Activated naive CD8-positive, alpha-beta T cell treated with anti-CD3 and anti-CD28 coated beads, Interleukin-2, amount 10 ng/mL, durations not matched to agents 7 days and 5 days (primary cell): ENCODE measurements around the gene THOC6. TPM values are rescaled to one million over a fixed set of nuclear protein-coding genes. Genes with fewer than 3 reads are reported as not detected.

Experiments
- ATAC-seq: fragments of 150-1000 bp; cut with Tn5 transposase; one replicate; pipeline ENCODE4 v1.10.0; 2021; ENCODE audit warnings: low read depth, moderate library complexity
- POLR2A ChIA-PET: fragments of 350-600 bp; sonication (Branson Sonifier 250); formaldehyde crosslinking; loops from one replicate; lab custom pipeline; 2021; ENCODE audit warnings: antibody characterized with exemption; lab: Charles Lee
- DNase-seq: peaks from one replicate; pipeline ENCODE4 v3.0.0; 2021
- H3K27ac Mint-ChIP-seq: one replicate; pipeline ENCODE4 v1.8.0; 2022; ENCODE audit warnings: mild to moderate bottlenecking, mixed read lengths
- H3K27me3 Mint-ChIP-seq: one replicate; pipeline ENCODE4 v1.8.0; 2022; ENCODE audit warnings: mild to moderate bottlenecking, moderate library complexity, mixed read lengths
- H3K36me3 Mint-ChIP-seq: one replicate; pipeline ENCODE4 v1.8.0; 2021; ENCODE audit warnings: mild to moderate bottlenecking, mixed read lengths
- H3K4me1 Mint-ChIP-seq: one replicate; pipeline ENCODE4 v1.8.0; 2021; ENCODE audit warnings: mixed read lengths
- H3K4me3 Mint-ChIP-seq: one replicate; pipeline ENCODE4 v1.8.0; 2022; ENCODE audit warnings: mild to moderate bottlenecking, moderate library complexity, mixed read lengths
- H3K9me3 Mint-ChIP-seq: one replicate; pipeline ENCODE4 v1.8.0; 2021; ENCODE audit warnings: mixed read lengths
- total RNA-seq, 2 experiments: library from RNA; stranded (reverse); gene quantifications; one replicate each; pipeline ENCODE4 v1.2.3, GENCODE V29; 2021

THOC6 gene
- total RNA-seq, 2 experiments from 2014 or later = 36.3 to 36.9 TPM

GRCh38 chr16:3058139-3059030 lies 34.5 kb downstream of the THOC6 start:
- Mint-ChIP-seq H3K27me3 (no peaks in the 10 kb centered on the region), H3K4me3 (peak overlapping the region; percentile 93), H3K36me3 (peaks cover 42% of the 10 kb centered on the region), H3K4me1 (peaks cover 59% of the 10 kb centered on the region), H3K9me3 (no peaks in the 10 kb centered on the region), H3K27ac (peak overlapping the region; percentile 94)
- DNase-seq (peak; percentile 77), ATAC-seq (peak; percentile 41)
- POLR2A ChIA-PET = interaction anchor here (0.6 to 6.5 kb wide), 22 partner anchors 9 to 100 kb away, joined by 3 to 131 read pairs (median 6); partner anchors contain the start of genes HCFC1R1, IL32, MMP25 and THOC6

DNA sequence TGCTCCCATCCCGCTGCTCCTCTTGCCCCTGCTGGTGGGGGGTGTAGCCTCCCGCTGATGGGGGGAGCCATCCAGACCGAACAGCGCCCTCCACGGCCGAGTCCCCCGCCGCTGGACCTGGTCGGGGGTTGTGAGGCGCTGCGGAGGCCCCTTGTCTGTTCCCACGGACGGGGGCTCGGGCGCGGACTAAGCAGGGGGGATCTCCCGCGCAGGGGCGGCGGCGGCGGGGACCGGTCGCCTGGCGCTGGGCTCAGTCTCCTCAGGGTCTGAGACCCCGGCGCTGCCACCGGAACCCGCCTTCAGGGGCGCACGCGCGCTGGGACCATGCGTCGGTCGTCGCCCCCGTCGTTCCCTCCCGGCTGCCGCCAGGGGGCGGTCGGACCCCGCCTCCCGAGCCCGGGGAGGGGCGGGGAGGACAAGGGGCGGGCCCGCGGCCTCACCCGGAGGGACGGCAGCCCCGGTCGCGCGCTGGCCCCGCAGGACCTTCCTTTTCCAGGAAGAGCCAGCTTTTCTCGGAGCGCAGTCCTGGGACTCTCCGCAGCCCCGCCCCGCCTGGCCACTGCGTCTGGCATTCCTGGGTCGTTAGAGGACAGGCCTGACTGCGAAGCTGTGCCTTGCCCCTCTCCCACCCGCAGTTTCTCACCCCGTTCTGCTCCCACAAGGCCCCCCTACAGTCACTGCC lies 35.3 kb downstream of the THOC6 start:
- Mint-ChIP-seq H3K27me3 (no peaks in the 10 kb centered on the region), H3K36me3 (peaks cover 37% of the 10 kb centered on the region), H3K27ac (peak overlapping the region; percentile 91), H3K9me3 (no peaks in the 10 kb centered on the region), H3K4me1 (peaks cover 57% of the 10 kb centered on the region), H3K4me3 (peak overlapping the region; percentile 93)
- POLR2A ChIA-PET = interaction anchor here (0.7 to 6.5 kb wide), 24 partner anchors 8 to 99 kb away, joined by 3 to 131 read pairs (median 6); partner anchors contain the start of genes HCFC1R1, IL32, MMP25 and THOC6
- ATAC-seq (peak; percentile 69), DNase-seq (peak; percentile 99)

DNA sequence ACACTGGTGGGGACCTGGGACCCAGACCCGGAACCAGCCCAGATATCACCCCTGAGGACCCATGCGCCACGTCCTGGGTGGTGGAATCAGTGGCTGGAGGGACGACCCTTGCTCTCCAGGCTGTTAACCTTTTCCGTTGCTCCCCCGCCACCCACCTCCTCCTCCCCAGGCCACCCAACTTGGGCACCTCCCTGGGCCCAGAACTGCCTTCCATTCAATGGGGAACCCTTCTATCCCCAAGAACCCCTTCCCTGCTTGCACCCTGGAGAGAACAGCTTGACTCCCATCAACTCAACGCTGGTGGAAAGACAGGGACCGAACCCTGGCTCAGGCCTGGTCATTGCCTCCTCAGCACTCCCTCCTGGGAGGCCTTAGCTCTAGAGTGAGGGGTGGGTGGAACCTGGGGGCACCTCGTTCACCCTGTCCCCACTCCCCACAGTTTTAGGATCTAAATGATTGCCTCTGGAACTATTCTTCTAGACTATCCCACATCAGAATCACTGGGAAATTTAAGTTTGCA lies 35.9 kb downstream of the THOC6 start:
- H3K27ac Mint-ChIP-seq = peak overlapping the region; percentile 89
- H3K36me3 Mint-ChIP-seq = peaks cover 34% of the 10 kb centered on the region
- H3K4me1 Mint-ChIP-seq = peaks cover 57% of the 10 kb centered on the region
- H3K9me3 Mint-ChIP-seq = no peaks in the 10 kb centered on the region
- peak overlapping the region; percentile 82 for H3K4me3 Mint-ChIP-seq
- H3K27me3 Mint-ChIP-seq = no peaks in the 10 kb centered on the region
- no peak for DNase-seq
- ATAC-seq = no peak
- POLR2A ChIA-PET = interaction anchor here (0.7 to 6.5 kb wide), 13 partner anchors 8 to 98 kb away, joined by 3 to 131 read pairs (median 7); partner anchors contain the start of genes IL32, MMP25 and ZNF213

- no peak for ATAC-seq
- POLR2A ChIA-PET = interaction anchor here (1.1 to 6.5 kb wide), 10 partner anchors 7 to 79 kb away, joined by 3 to 131 read pairs (median 20); partner anchors contain the start of genes IL32 and MMP25
- peaks cover 32% of the 10 kb centered on the region for H3K36me3 Mint-ChIP-seq
- peaks cover 53% of the 10 kb centered on the region for H3K4me1 Mint-ChIP-seq
- DNase-seq = no peak
- no peaks in the 10 kb centered on the region for H3K27me3 Mint-ChIP-seq
- peak overlapping the region; percentile 82 for H3K4me3 Mint-ChIP-seq
- no peaks in the 10 kb centered on the region for H3K9me3 Mint-ChIP-seq
- H3K27ac Mint-ChIP-seq = peak overlapping the region; percentile 89
Observed at GRCh38 chr16:3060339-3061127, 36.7 kb downstream of the THOC6 start.

DNA sequence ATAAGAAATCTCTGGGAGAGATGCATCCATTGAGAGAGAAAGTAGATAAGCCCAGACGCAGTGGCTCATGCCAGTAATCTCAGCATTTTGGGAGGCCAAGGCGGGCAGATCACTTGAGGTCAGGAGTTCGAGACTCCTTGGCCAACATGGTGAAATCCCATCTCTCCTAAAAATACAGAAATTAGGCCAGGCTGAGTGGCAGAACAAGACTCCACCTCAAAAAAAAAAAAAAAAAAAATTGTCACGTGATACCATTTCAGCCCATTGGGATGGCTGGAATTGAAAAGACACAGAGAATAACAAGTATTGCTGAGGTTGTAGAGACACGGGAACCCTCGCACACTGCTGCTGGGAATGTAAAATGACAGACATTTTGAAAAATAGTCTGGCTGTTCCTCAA lies 38.7 kb downstream of the THOC6 start:
- Mint-ChIP-seq H3K27me3 (no peaks in the 10 kb centered on the region), H3K9me3 (no peaks in the 10 kb centered on the region), H3K36me3 (peaks cover 35% of the 10 kb centered on the region), H3K4me3 (no peak overlapping the region), H3K27ac (no peak overlapping the region), H3K4me1 (peaks cover 39% of the 10 kb centered on the region)
- ATAC-seq (no peak), DNase-seq (no peak)
- POLR2A ChIA-PET = interaction anchor here (1.0 to 8.2 kb wide), 6 partner anchors 13 to 72 kb away, joined by 3 to 143 read pairs (median 32); partner anchors contain the start of gene ZNF213

- POLR2A ChIA-PET = interaction anchor here (1.0 to 8.7 kb wide), 7 partner anchors 6 to 71 kb away, joined by 3 to 143 read pairs (median 57); partner anchors contain the start of gene ZNF213
- Mint-ChIP-seq H3K36me3 (peaks cover 43% of the 10 kb centered on the region), H3K4me1 (peaks cover 42% of the 10 kb centered on the region), H3K9me3 (no peaks in the 10 kb centered on the region), H3K27me3 (no peaks in the 10 kb centered on the region), H3K27ac (peak overlapping the region; percentile 79), H3K4me3 (peak overlapping the region; percentile 43)
- no peak for ATAC-seq
- DNase-seq = no peak
Observed at GRCh38 chr16:3063625-3064386, 40.0 kb downstream of the THOC6 start.

DNA sequence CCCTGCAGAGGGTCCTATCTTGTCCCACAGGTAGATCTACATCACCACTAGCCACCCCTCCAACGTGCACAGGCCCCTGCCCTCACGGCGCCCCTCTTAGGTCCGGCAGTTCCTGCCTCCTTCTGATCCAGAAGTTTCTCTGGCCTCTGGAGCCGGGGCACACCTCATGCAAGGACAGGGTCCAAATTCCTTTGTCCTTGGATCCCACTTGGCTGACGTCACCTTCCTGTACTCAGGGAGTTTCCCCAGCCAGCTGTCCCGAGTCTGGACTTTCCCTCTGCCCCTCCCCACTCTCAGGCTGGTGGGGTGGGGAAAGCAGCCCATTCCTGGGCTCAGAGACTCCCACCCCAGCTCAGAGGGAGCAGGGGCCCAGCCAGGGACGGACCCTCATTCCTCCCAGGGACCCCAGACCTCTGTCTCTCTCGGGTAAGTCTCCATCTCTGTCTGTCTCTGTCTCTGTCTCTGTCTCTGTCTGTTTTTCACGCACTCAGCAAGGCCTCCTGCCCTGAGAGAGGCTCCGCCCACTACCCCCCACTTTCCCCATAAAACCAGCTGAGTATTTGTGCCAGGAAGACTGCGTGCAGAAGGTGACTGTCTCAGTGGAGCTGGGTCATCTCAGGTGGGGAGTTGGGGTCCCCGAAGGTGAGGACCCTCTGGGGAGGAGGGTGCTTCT lies 41.4 kb downstream of the THOC6 start, which contains the start of gene IL32:
Gene IL32 (plus strand): TSS at position 572 of the 673 bp plus-strand sequence. CDS start 172 bp downstream, outside the sequence.
- Mint-ChIP-seq H3K4me3 (peak within 1 kb of the TSS; percentile 98), H3K9me3 (no peaks in the 10 kb centered on the region), H3K27ac (peak within 1 kb of the TSS; percentile 98), H3K27me3 (no peaks in the 10 kb centered on the region), H3K4me1 (peaks cover 46% of the 10 kb centered on the region), H3K36me3 (peaks cover 54% of the 10 kb centered on the region)
- DNase-seq = peak; percentile 77
- POLR2A ChIA-PET = interaction anchor here (1.0 to 8.7 kb wide), 17 partner anchors 8 to 85 kb away, joined by 3 to 143 read pairs (median 11); partner anchors contain the start of genes ZNF213 and ZSCAN10
- peak; percentile 59 for ATAC-seq

DNA sequence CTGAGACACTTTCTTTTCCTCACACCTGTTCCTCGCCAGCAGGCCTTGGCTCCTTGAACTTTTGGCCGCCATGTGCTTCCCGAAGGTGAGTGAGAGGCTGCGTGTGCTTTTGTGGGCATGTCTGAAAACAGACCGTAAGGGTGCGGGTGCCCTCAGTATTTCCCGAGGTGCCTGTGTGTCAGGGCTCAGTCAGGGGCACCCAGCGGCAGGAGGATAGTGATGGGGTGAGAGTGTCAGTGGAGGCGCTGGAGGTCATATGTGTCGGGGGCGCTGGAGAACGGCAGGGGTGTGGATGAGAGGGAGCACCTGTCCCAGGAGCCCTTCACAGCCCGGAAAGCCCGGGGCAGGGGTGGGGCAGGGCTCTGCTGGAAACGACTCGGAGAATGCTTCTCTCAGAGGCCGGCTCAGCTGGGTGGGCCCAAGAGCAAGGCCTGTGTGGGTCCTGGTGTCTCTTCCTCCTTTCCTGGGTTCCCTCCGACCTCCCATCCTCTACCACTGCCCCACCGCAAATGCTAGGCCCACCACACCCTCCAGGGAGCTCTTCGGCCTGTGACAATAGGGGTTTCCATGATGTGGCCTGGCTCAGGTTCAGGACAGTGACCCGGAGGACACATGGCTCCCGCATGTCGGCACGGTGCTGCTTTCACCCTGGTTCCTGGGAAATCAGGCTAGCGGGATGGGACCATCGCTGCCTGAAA lies 42.1 kb downstream of the THOC6 start:
- H3K4me3 Mint-ChIP-seq = peak overlapping the region; percentile 98
- H3K4me1 Mint-ChIP-seq = peaks cover 48% of the 10 kb centered on the region
- DNase-seq = no peak
- POLR2A ChIA-PET = interaction anchor here (0.6 to 8.7 kb wide), 19 partner anchors 9 to 150 kb away, joined by 3 to 143 read pairs (median 11); partner anchors contain the start of genes TNFRSF12A, ZNF213 and ZSCAN10
- H3K36me3 Mint-ChIP-seq = peaks cover 50% of the 10 kb centered on the region
- peak overlapping the region; percentile 98 for H3K27ac Mint-ChIP-seq
- ATAC-seq = peak; percentile 9
- H3K27me3 Mint-ChIP-seq = no peaks in the 10 kb centered on the region
- H3K9me3 Mint-ChIP-seq = no peaks in the 10 kb centered on the region

GRCh38 chr16:3066440-3066748 lies 42.6 kb downstream of the THOC6 start:
- peaks cover 50% of the 10 kb centered on the region for H3K36me3 Mint-ChIP-seq
- peak overlapping the region; percentile 98 for H3K27ac Mint-ChIP-seq
- no peaks in the 10 kb centered on the region for H3K9me3 Mint-ChIP-seq
- ATAC-seq (no peak), DNase-seq (no peak)
- peaks cover 51% of the 10 kb centered on the region for H3K4me1 Mint-ChIP-seq
- H3K4me3 Mint-ChIP-seq = peak overlapping the region; percentile 98
- no peaks in the 10 kb centered on the region for H3K27me3 Mint-ChIP-seq
- POLR2A ChIA-PET = interaction anchor here (0.6 to 8.7 kb wide), 17 partner anchors 9 to 150 kb away, joined by 3 to 143 read pairs (median 11); partner anchors contain the start of gene ZSCAN10

- POLR2A ChIA-PET = interaction anchor here (1.3 to 8.7 kb wide), 6 partner anchors 7 to 67 kb away, joined by 6 to 143 read pairs (median 51); partner anchors contain the start of genes MMP25 and ZNF213
- peaks cover 50% of the 10 kb centered on the region for H3K36me3 Mint-ChIP-seq
- no peak for ATAC-seq
Observed at GRCh38 chr16:3068487-3068886, 44.7 kb downstream of the THOC6 start.

More at GRCh38 chr16:3068487-3068886, 44.7 kb downstream of the THOC6 start:
- Mint-ChIP-seq H3K4me3 (peak overlapping the region; percentile 99), H3K9me3 (no peaks in the 10 kb centered on the region), H3K27ac (peak overlapping the region; percentile 98), H3K4me1 (peaks cover 57% of the 10 kb centered on the region), H3K27me3 (no peaks in the 10 kb centered on the region)
- DNase-seq = peak; percentile 43
